ENCODE measurements around the gene KIAA0825.

DNA sequence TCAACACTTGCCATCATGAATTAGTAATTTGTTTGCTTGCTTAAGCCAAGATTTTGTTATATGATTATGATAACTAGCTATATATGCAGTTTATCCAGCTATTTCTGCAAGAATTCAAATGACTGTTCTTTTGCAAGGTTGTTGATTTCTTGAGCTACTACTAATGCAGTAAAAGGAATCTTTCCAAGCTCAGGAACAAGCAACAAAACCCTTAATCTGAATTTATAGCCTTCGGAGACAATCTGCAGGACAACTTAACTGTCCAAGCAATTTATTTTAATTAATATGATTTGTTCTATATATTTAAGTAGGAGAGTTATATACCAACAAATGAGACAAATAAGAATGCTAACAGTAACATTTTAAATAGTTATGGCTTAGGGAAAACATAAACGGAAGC lies 450.3 kb downstream of the KIAA0825 start:
- TF ChIP-seq, protein P1, sequence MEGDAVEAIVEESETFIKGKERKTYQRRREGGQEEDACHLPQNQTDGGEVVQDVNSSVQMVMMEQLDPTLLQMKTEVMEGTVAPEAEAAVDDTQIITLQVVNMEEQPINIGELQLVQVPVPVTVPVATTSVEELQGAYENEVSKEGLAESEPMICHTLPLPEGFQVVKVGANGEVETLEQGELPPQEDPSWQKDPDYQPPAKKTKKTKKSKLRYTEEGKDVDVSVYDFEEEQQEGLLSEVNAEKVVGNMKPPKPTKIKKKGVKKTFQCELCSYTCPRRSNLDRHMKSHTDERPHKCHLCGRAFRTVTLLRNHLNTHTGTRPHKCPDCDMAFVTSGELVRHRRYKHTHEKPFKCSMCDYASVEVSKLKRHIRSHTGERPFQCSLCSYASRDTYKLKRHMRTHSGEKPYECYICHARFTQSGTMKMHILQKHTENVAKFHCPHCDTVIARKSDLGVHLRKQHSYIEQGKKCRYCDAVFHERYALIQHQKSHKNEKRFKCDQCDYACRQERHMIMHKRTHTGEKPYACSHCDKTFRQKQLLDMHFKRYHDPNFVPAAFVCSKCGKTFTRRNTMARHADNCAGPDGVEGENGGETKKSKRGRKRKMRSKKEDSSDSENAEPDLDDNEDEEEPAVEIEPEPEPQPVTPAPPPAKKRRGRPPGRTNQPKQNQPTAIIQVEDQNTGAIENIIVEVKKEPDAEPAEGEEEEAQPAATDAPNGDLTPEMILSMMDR (IDR thresholded peaks at IDR 0.05): no peak
- no peak for TF ChIP-seq POLR2A (IDR thresholded peaks at IDR 0.05)

All from esophagus squamous epithelium (tissue), 4 donors.